K562 (cell line): ENCODE results near the gene MRPL40. TPM values are rescaled to one million over a fixed set of nuclear protein-coding genes. Genes with fewer than 3 reads are reported as not detected.

ENCODE experiments used
- ATAC-seq: fragments of 200-7000 bp; cut with Tn5 transposase; 3 replicates; pipeline ENCODE4 v1.9.1; 2020; ENCODE audit warnings: moderate library complexity
- BruUV-seq: library from RNA; stranded (reverse); fragments of 400-500 nt; replicated peaks from 2 replicates; lab custom pipeline; 2021; lab: Mats Ljungman, UMichigan
- CTCF ChIA-PET: fragments of 300-600 bp; formaldehyde crosslinking; extraction: SDS; loops from one replicate; lab custom pipeline; 2021; ENCODE audit warnings: low intra/inter-chr PET ratio; lab: Yijun Ruan, JAX
- POLR2A ChIA-PET: fragments of 300-600, 350-650 bp; sonication (Branson Sonifier 250); formaldehyde crosslinking; extraction: SDS; loops from one replicate; lab custom pipeline; 2021; ENCODE audit warnings: antibody characterized with exemption, inconsistent platforms; lab: Yijun Ruan, JAX
- DNase-seq, 4 experiments: peaks; one replicate each; pipeline versions ENCODE4 v3.0.0 to v3.0.0-alpha.2; 2011 to 2018; ENCODE audit warnings: low spot score in 3 of 4, mixed read lengths in 3 of 4; ENCODE audit errors: extremely low read depth in 1 of 4
- FAIRE-seq: peaks from 2 replicates; lab custom pipeline; 2011; peaks lifted over from hg19 to GRCh38; lab: Jason Lieb, UNC
- H2AFZ ChIP-seq: 2 replicates; pipeline ENCODE4 v1.6.0; 2011; ENCODE audit warnings: low read depth, low read length, control low read depth, inconsistent platforms
- H3K27ac ChIP-seq: fragments of 200-600 bp; 3 replicates; pipeline ENCODE4 v1.8.0; 2011; ENCODE audit warnings: low read depth, mild to moderate bottlenecking, control low read depth, inconsistent platforms, low read length, moderate library complexity, mixed read lengths; ENCODE audit errors: extremely low read depth
- H3K27me3 ChIP-seq, 2 experiments: fragments of 300-600 bp in 1 of 2; 2 replicates in 1 of 2; 3 replicates in 1 of 2; pipeline versions ENCODE4 v1.6.0 to v1.8.0; 2011; ENCODE audit warnings: inconsistent platforms in 2 of 2, low read length in 2 of 2, mild to moderate bottlenecking in 1 of 2, mixed read lengths in 1 of 2, moderate library complexity in 1 of 2; ENCODE audit not compliant: control insufficient read depth in 2 of 2, insufficient read depth in 2 of 2
- H3K36me3 ChIP-seq: fragments of 300-600 bp; 3 replicates; pipeline ENCODE4 v1.8.0; 2011; ENCODE audit warnings: mild to moderate bottlenecking, low read length, inconsistent platforms; ENCODE audit not compliant: control insufficient read depth, insufficient read depth
- H3K4me1 ChIP-seq, 2 experiments: fragments of 200-600 bp in 1 of 2; replicated peaks in 1 of 2; 2 replicates in 1 of 2; 3 replicates in 1 of 2; pipeline versions ENCODE4 v1.5.1 to v1.8.0; 2011; ENCODE audit warnings: inconsistent platforms in 2 of 2, low read length in 2 of 2, mild to moderate bottlenecking in 1 of 2, mixed read lengths in 1 of 2, moderate library complexity in 1 of 2; ENCODE audit not compliant: control insufficient read depth in 2 of 2, insufficient read depth in 2 of 2
- H3K4me2 ChIP-seq: 2 replicates; pipeline ENCODE4 v1.6.1; 2011; ENCODE audit warnings: low read length, control low read depth, inconsistent platforms, mixed read lengths; ENCODE audit not compliant: insufficient read depth
- H3K4me3 ChIP-seq: fragments of 200-600 bp; sonication (generic), shearing (Covaris generic); 2 replicates; pipeline ENCODE4 v1.5.1; 2016; ENCODE audit warnings: control low read depth, inconsistent platforms
- H3K79me2 ChIP-seq: fragments of 200-600 bp; 3 replicates; pipeline ENCODE4 v1.8.0; 2011; ENCODE audit warnings: low read length, inconsistent platforms; ENCODE audit not compliant: control insufficient read depth, insufficient read depth
- H3K9ac ChIP-seq, 2 experiments: 2 replicates each; pipeline versions ENCODE4 v1.6.0 to v1.6.1; 2011; ENCODE audit warnings: low read depth in 2 of 2, low read length in 2 of 2, control low read depth in 1 of 2, inconsistent platforms in 1 of 2, mild to moderate bottlenecking in 1 of 2, mixed read lengths in 1 of 2; ENCODE audit not compliant: insufficient read depth in 1 of 2
- H3K9me1 ChIP-seq: one replicate; pipeline ENCODE4 v1.6.0; 2011; ENCODE audit warnings: inconsistent platforms, mild to moderate bottlenecking, low read length, moderate library complexity; ENCODE audit not compliant: control insufficient read depth, insufficient read depth
- H3K9me3 ChIP-seq: replicated peaks from 2 replicates; pipeline ENCODE4 v1.5.1; 2011; ENCODE audit warnings: low read depth, low read length, inconsistent platforms; ENCODE audit not compliant: control insufficient read depth, insufficient read depth
- H4K20me1 ChIP-seq: replicated peaks from 2 replicates; pipeline ENCODE4 v1.6.1; 2011; ENCODE audit warnings: low read length, inconsistent platforms, mixed read lengths; ENCODE audit not compliant: control insufficient read depth, insufficient read depth
- ADNP ChIP-seq: fragments of 200-800 bp; sonication (Bioruptor generic); IDR thresholded peaks from 2 replicates; pipeline ENCODE4 v1.6.1; 2016; ENCODE audit warnings: missing genetic modification characterization, missing compliant biosample characterization
- BRD4 ChIP-seq: fragments of 200-600 bp; sonication (generic); IDR thresholded peaks from 2 replicates; pipeline ENCODE4 v1.6.1; 2017; ENCODE audit warnings: inconsistent platforms
- E2F1 ChIP-seq: sonication (generic); formaldehyde crosslinking; IDR thresholded peaks from 2 replicates; pipeline ENCODE4 v1.8.1; 2023; ENCODE audit warnings: mild to moderate bottlenecking, missing genetic modification reagents, moderate library complexity
- EWSR1 ChIP-seq: fragments of 450-650 bp; IDR thresholded peaks from 2 replicates; pipeline ENCODE4 v1.6.1; 2018; ENCODE audit warnings: borderline replicate concordance, mild to moderate bottlenecking, low read depth, moderate library complexity; ENCODE audit not compliant: partially characterized antibody
- IRF9 ChIP-seq: fragments of 450-650 bp; IDR thresholded peaks from 2 replicates; pipeline ENCODE4 v1.6.1; 2016; ENCODE audit warnings: missing biosample characterization, missing genetic modification characterization
- NBN ChIP-seq: fragments of 450-650 bp; IDR thresholded peaks from 2 replicates; pipeline ENCODE4 v1.6.1; 2016; ENCODE audit warnings: low read depth, mild to moderate bottlenecking
- POLR2AphosphoS2 ChIP-seq: IDR thresholded peaks from 2 replicates; pipeline ENCODE4 v1.6.1; 2012; ENCODE audit warnings: low read length, improper control_type of control experiment
- SPI1 ChIP-seq: IDR thresholded peaks from 2 replicates; pipeline ENCODE4 v1.6.1; 2011; ENCODE audit warnings: low read depth, low read length, control low read depth, borderline replicate concordance
- SRF ChIP-seq, 2 experiments: fragments of 250-450, 450-650 bp in 1 of 2; sonication (Bioruptor Pico) in 1 of 2; sonication (generic) in 1 of 2; formaldehyde crosslinking; IDR thresholded peaks; 2 replicates each; pipeline versions ENCODE4 v1.5.0 to v1.5.1; 2020 to 2022; ENCODE audit warnings: mild to moderate bottlenecking in 1 of 2, missing genetic modification reagents in 1 of 2
- ZFPM2 ChIP-seq: fragments of 250-450 bp; sonication (Bioruptor Pico); IDR thresholded peaks from 2 replicates; pipeline ENCODE4 v1.5.1; 2022; ENCODE audit warnings: mild to moderate bottlenecking
- WGBS: fragments of 100-300 bp; shearing (Covaris generic); methylation state at CpG from one replicate; pipeline ENCODE4 v1.1.6; 2016; ENCODE audit warnings: low coverage, mixed read lengths; ENCODE audit not compliant: insufficient coverage; ENCODE audit errors: missing lambda C conversion rate; 5-methylcytosine and 5-hydroxymethylcytosine counted together
- in situ Hi-C: fragments of 300-500 bp; cut with MboI; formaldehyde crosslinking; loops from 4 replicates; pipeline ENCODE4 v1.15.0; 2018; ENCODE audit warnings: inconsistent platforms, mixed read lengths
- intact Hi-C: fragments of 100-400 bp; cut with micrococcal nuclease; formaldehyde crosslinking; loops from 2 replicates; pipeline ENCODE4 v1.14.2; 2022
- polyA plus RNA-seq, 8 experiments: library from polyadenylated mRNA; depleted of rRNA in 4 of 8; stranded (reverse) in 5 of 8; unstranded in 3 of 8; fragments of >200 nt; fragmentation: Nextera tagmentation in 2 of 8; fragmentation: Illumina TruSeq in 1 of 8; extraction: Ambion mirVana in 2 of 8; extraction: Trizol in 1 of 8; gene quantifications; 2 replicates each; pipeline versions ENCODE4 v1.2.1 to v1.2.3, GENCODE V29; 2011 to 2014; ENCODE audit warnings: inconsistent platforms in 1 of 8, missing spikeins in 1 of 8
- total RNA-seq, 7 experiments: library from RNA; depleted of rRNA in 6 of 7; stranded (reverse); fragments of >200 nt in 6 of 7; fragmentation: Illumina TruSeq in 2 of 7; extraction: Trizol in 2 of 7; gene quantifications; 2 replicates each; pipeline versions ENCODE4 v1.2.1 to v1.2.3, GENCODE V29; 2011 to 2021; ENCODE audit warnings: low replicate concordance in 1 of 7

MRPL40 gene
- total and polyA plus RNA-seq, 9 of the 15 experiments (the other 6 are each of a cell fraction or from before 2014, with no cell fraction given) = 132 to 652 (median 208) TPM

DNA sequence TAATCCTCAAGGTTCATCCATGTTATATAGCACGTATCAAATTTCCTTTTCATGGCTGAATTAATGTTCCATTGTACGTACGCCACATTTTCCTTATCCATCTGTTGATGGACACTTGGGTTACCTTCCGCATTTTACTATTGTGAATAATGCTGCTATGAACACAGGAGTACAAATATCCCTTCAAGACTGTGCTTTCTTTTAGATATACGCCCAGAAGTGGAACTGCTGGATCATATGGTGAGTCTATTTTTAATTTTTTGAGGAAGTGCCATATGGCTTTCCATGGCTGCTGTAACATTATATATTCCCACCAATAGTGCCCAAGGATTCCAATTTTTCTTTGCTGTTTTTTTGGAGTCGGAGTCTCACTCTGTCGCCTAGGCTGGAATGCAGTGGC, 6.0 kb downstream of the MRPL40 start:
- Histone ChIP-seq H3K79me2 (peaks cover 38% of the 10 kb centered on the region), H4K20me1 (peaks cover 5% of the 10 kb centered on the region; the same call in 1 of the 2 replicates), H3K9me3 (no peaks in the 10 kb centered on the region), H2AFZ (no peak overlapping the region), H3K4me3 (no peak overlapping the region), H3K36me3 (peaks cover 77% of the 10 kb centered on the region), H3K9me1 (peaks cover 4% of the 10 kb centered on the region), H3K4me1 (peaks cover 3 to 5% of the 10 kb centered on the region in 2 experiments; a peak in 4 of 5 replicates), H3K4me2 (no peak overlapping the region), H3K27me3 (no peaks in the 10 kb centered on the region), H3K9ac (no peak overlapping the region), H3K27ac (0 out of 3 replicates have a peak overlapping the region, but pooled peaks have one; percentile 0)
- intact Hi-C loops (no loop called here), in situ Hi-C loops (no loop called here)
- POLR2A ChIA-PET = interaction anchor here (0.6 to 11.9 kb wide), 7 partner anchors 10 to 1809 kb away, joined by 3 to 284 read pairs (median 3); partner anchors contain the start of gene C22orf39
- 89% methylated on average over 7 of the region's 7 CpGs for WGBS
- ATAC-seq (no peak), FAIRE-seq (no peak), DNase-seq (no peak)
- CTCF ChIA-PET = no interaction called here
- BruUV-seq = no TSS peak
- TF ChIP-seq EWSR1 (no peak), BRD4 (no peak), ADNP (tag) (no peak), ZFPM2 (0 out of 2 replicates have a peak, but pooled peaks have one; percentile 68), E2F1 (0 out of 2 replicates have a peak, but pooled peaks have one; percentile 28), NBN (no peak), SPI1 (peak; percentile 76), SRF (CRISPR knock-in tag; IDR thresholded peaks at IDR 0.05) (no peak), POLR2AphosphoS2 (peak; percentile 74), IRF9 (no peak)
